IPS DF 4.7 (cell line): ENCODE measurements around the gene POMT1.
"Not testable (repeated sequence)": the region's sequence is repeated elsewhere in the genome, so short reads cannot be mapped to it uniquely, and the experiment has no call there.

Source experiments
- DNase-seq: peaks from one replicate; pipeline ENCODE4 v3.0.0-alpha.2; 2013; ENCODE audit warnings: low spot score; ENCODE audit errors: extremely low read depth

Gene POMT1

GRCh38 chr9:131524665-131525315 lies 22.1 kb downstream of the POMT1 start:
- no peak for DNase-seq

GRCh38 chr9:131525643-131526565 lies 23.2 kb downstream of the POMT1 start:
- DNase-seq, result no peak

- DNase-seq, result no peak
Measured at GRCh38 chr9:131528186-131528585, 25.5 kb downstream of the POMT1 start.

GRCh38 chr9:131528886-131529505 lies 26.3 kb downstream of the POMT1 start:
- no peak for DNase-seq

- DNase-seq, result no peak
Measured at GRCh38 chr9:131529597-131530545, 27.2 kb downstream of the POMT1 start.

GRCh38 chr9:131530546-131530919 lies 27.8 kb downstream of the POMT1 start:
- no peak for DNase-seq

GRCh38 chr9:131530920-131531832 lies 28.5 kb downstream of the POMT1 start, which contains the start of gene UCK1:
TSS of gene UCK1 (minus strand) at chr9:131531263. CDS start at chr9:131531174, 89 bp downstream.
- DNase-seq, result no peak

GRCh38 chr9:131534721-131535237 lies 32.1 kb downstream of the POMT1 start:
- no peak for DNase-seq

- no peak for DNase-seq
Measured at GRCh38 chr9:131537946-131538345, 35.2 kb downstream of the POMT1 start.

GRCh38 chr9:131539223-131539923 lies 36.7 kb downstream of the POMT1 start:
- DNase-seq, result no peak

- DNase-seq, result no peak
Measured at GRCh38 chr9:131543141-131543540, 40.4 kb downstream of the POMT1 start.

- DNase-seq, result no peak
Measured at GRCh38 chr9:131545003-131545785, 42.5 kb downstream of the POMT1 start, which contains the start of gene PRRT1B. TSS of gene PRRT1B (plus strand) at chr9:131545523. CDS start at chr9:131545616, 93 bp downstream.

- no peak for DNase-seq
Measured at GRCh38 chr9:131545786-131546335, 43.1 kb downstream of the POMT1 start.

- no peak for DNase-seq
Measured at GRCh38 chr9:131546336-131547084, 43.8 kb downstream of the POMT1 start.

- DNase-seq, result not testable (repeated sequence)
Measured at GRCh38 chr9:131549186-131549585, 46.5 kb downstream of the POMT1 start.

- DNase-seq, result not testable (repeated sequence)
Measured at GRCh38 chr9:131550465-131550864, 47.7 kb downstream of the POMT1 start.

GRCh38 chr9:131552030-131552429 lies 49.3 kb downstream of the POMT1 start:
- DNase-seq, result no peak
